ENCODE results near the gene TRAF3. TPM values are rescaled to one million over a fixed set of nuclear protein-coding genes. Genes with fewer than 3 reads are reported as not detected.

TRAF3 gene
- total RNA-seq, 4 donors from 2014 or later, result 12.6 to 44.9 (median 28.1) TPM

GRCh38 chr14:102931580-102932285 lies 154.5 kb downstream of the TRAF3 start:
- DNase-seq (ENCODE audit: low spot score) (no peak), ATAC-seq (ENCODE audit: low FRiP score) (no peak)
- TF ChIP-seq CTCF (IDR thresholded peaks at IDR 0.05), result no peak

GRCh38 chr14:102932484-102933248 lies 155.4 kb downstream of the TRAF3 start:
- DNase-seq (ENCODE audit: low spot score) (no peak), ATAC-seq (ENCODE audit: low FRiP score) (no peak)
- TF ChIP-seq CTCF (IDR thresholded peaks at IDR 0.05), result no peak

- ATAC-seq (ENCODE audit: low FRiP score), result no peak
- no peak for DNase-seq (ENCODE audit: low spot score)
- TF ChIP-seq CTCF (IDR thresholded peaks at IDR 0.05), result no peak
These were observed 156.5 kb downstream of the TRAF3 start for GRCh38 chr14:102933618-102934231.

- no peak for ATAC-seq (ENCODE audit: low FRiP score)
- no peak for TF ChIP-seq CTCF (IDR thresholded peaks at IDR 0.05)
- no peak for DNase-seq (ENCODE audit: low spot score)
These were observed 158.5 kb downstream of the TRAF3 start for GRCh38 chr14:102935756-102936155.

- DNase-seq (ENCODE audit: low spot score) (no peak), ATAC-seq (ENCODE audit: low FRiP score) (no peak)
- TF ChIP-seq CTCF (IDR thresholded peaks at IDR 0.05), result no peak
These were observed 160.3 kb downstream of the TRAF3 start for GRCh38 chr14:102937331-102938175.

GRCh38 chr14:102938191-102938590 lies 160.9 kb downstream of the TRAF3 start:
- TF ChIP-seq CTCF (IDR thresholded peaks at IDR 0.05), result no peak
- ATAC-seq (ENCODE audit: low FRiP score) (no peak), DNase-seq (ENCODE audit: low spot score) (no peak)
